Loucy (cell line): Measurements from ENCODE around the gene ASIP.

Experiments
- CTCF ChIP-seq: fragments of 200-600 bp; sonication (generic); conservative IDR thresholded peaks from 2 replicates; pipeline ENCODE4 v1.5.1; 2014; ENCODE audit warnings: mild to moderate bottlenecking, antibody characterized with exemption, low read length
- EZH2phosphoT487 ChIP-seq: fragments of 200-600 bp; IDR thresholded peaks from 2 replicates; pipeline ENCODE4 v1.6.1; 2018; ENCODE audit warnings: antibody characterized with exemption, mild to moderate bottlenecking, moderate library complexity, borderline replicate concordance

DNA sequence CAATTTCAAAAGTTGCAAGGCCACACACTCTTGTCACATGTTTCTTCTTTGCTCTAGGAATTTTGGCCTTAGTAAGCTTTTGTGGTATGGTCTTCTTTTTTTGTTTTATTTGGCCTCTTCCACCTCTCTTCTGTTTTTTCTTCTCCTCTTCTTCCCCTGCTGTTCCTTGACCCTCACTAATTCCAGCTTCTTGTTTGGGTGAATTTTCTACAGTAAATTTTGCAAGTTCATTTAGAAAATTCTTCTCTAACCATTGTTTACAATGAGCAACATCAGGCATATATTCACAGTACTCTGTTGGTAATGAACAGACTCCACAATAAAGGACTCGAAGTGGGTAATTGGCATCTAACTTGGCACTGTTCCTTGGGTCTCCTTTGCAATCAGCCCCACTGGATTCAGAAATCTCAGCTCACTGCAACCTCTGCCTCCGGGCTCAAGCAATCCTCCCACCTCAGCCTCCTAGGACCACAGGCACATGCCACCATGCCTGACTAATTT lies 5.0 kb downstream of the ASIP start:
- no peak for TF ChIP-seq EZH2phosphoT487
- TF ChIP-seq CTCF: no peak
